Sigmoid colon (tissue), 7 donors: ENCODE results near the gene DPYSL4. TPM values are rescaled to one million over a fixed set of nuclear protein-coding genes. Genes with fewer than 3 reads are reported as not detected.
A peak's percentile ranks its signal among the peaks of the same experiment; 100 is the strongest.

ENCODE experiments used
- DNase-seq: peaks from one replicate; pipeline ENCODE4 v3.0.0-alpha.2; 2019
- H3K27ac ChIP-seq, 4 donors: fragments of 200-600 bp; sonication (generic); one replicate each; pipeline ENCODE4 v1.5.1; 2016 to 2019; ENCODE audit warnings: mild to moderate bottlenecking in 1 of 4
- H3K27me3 ChIP-seq, 3 donors: fragments of 200-600 bp; sonication (generic); one replicate each; pipeline ENCODE4 v1.5.1; 2019; ENCODE audit warnings: mild to moderate bottlenecking in 1 of 3
- H3K36me3 ChIP-seq, 4 donors: fragments of 200-600 bp; sonication (generic); one replicate each; pipeline ENCODE4 v1.5.1; 2016 to 2019
- H3K4me1 ChIP-seq, 4 donors: fragments of 200-600 bp; sonication (generic); one replicate each; pipeline ENCODE4 v1.5.1; 2017 to 2019
- H3K4me3 ChIP-seq, 4 donors: fragments of 200-600 bp; sonication (generic); one replicate each; pipeline ENCODE4 v1.5.1; 2017 to 2019; ENCODE audit warnings: mild to moderate bottlenecking in 2 of 4, moderate library complexity in 1 of 4
- H3K9me3 ChIP-seq, 4 donors: fragments of 200-600 bp in 3 of 4; sonication (generic) in 3 of 4; one replicate each; pipeline versions ENCODE4 v1.5.1 to v1.6.1; 2013 to 2019
- EP300 ChIP-seq, 4 donors: sonication (generic); formaldehyde crosslinking; IDR thresholded peaks; one replicate each; pipeline ENCODE4 v1.6.1; 2017; ENCODE audit warnings: antibody characterized with exemption in 4 of 4
- POLR2A ChIP-seq, 2 donors: fragments of 450-650 bp; IDR thresholded peaks; one replicate each; pipeline ENCODE4 v1.6.1; 2016; ENCODE audit warnings: antibody characterized with exemption in 2 of 2, mild to moderate bottlenecking in 2 of 2, moderate library complexity in 2 of 2
- POLR2AphosphoS5 ChIP-seq, 4 donors: sonication (generic); formaldehyde crosslinking; IDR thresholded peaks; one replicate each; pipeline ENCODE4 v1.6.1; 2017; ENCODE audit warnings: antibody characterized with exemption in 4 of 4
- WGBS, 2 donors: extraction: QIAGEN DNeasy Blood & Tissue Kit; methylation state at CpG; one replicate each; pipeline ENCODE4 v1.1.7; 2013; 5-methylcytosine and 5-hydroxymethylcytosine counted together
- intact Hi-C: fragments of 100-400 bp; cut with DNase I; formaldehyde crosslinking; loops from one replicate; pipeline ENCODE4 v1.15.1; 2023
- polyA plus RNA-seq, 3 donors: library from polyadenylated mRNA; stranded (reverse); fragments of 200-250 nt; gene quantifications; one replicate each; pipeline ENCODE4 v1.2.3, GENCODE V29; 2013
- total RNA-seq, 4 donors: library from RNA; depleted of rRNA; stranded (reverse); fragments of >200 nt; gene quantifications; one replicate each; pipeline ENCODE4 v1.1.0, GENCODE V29; 2016
- TF ChIP-seq, protein P1 (sequence below), 4 experiments: fragments of 450-650 bp in 3 of 4; fragments of 200-600 bp in 1 of 4; IDR thresholded peaks; one replicate each; pipeline ENCODE4 v1.5.1; 2016 to 2019; ENCODE audit warnings: antibody characterized with exemption in 4 of 4, mild to moderate bottlenecking in 3 of 4, moderate library complexity in 2 of 4
- donor health status: healthy with polysubstance abuse.
- donor health status: Bipolar disorder and iron deficiency.
- donor health status: healthy.

DPYSL4 gene
- total and polyA plus RNA-seq, 7 donors: under 0.01 to 1.9 (median 0.63) TPM; not detected in 1

DNA sequence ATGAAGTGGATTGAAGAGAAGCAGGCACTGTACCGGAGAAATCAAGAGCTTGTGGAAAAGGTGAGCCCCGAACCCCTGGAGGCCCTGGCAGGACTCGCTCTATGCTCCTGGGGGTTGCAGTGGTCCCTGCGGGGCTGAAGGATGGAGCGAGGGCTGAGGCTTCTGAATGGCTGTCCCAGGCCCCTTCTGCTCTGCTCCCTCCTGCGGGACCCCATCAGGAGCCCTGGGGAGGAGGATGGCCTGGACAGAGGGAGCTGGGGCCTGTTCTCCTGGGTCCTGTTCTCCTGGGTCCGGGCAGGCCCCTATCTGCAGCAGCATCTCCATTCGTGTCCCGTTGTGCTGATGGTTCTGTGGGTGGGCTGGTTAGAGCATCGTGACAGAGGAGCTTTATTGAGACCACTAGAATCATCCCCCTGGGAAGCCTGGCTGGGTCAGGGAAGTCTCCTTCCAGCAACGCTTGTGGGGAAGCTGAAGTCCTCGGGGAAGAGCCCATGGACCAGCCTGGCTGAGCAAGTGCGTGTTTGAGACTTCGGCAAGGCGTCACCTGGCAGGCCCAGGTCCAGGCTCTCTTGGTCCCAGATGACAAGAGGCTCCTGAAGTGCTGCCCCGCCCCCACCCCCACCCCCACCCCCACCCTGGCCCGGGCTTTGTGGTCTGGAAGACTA is 41.1 kb upstream of the DPYSL4 start:
- H3K9me3 ChIP-seq: no peaks in the 10 kb centered on the region
- no peak overlapping the region for H3K4me3 ChIP-seq
- no peak overlapping the region for H3K27ac ChIP-seq
- TF ChIP-seq POLR2A (IDR thresholded peaks at IDR 0.05) (no peak), EP300 (IDR thresholded peaks at IDR 0.05) (no peak)
- TF ChIP-seq, protein P1, sequence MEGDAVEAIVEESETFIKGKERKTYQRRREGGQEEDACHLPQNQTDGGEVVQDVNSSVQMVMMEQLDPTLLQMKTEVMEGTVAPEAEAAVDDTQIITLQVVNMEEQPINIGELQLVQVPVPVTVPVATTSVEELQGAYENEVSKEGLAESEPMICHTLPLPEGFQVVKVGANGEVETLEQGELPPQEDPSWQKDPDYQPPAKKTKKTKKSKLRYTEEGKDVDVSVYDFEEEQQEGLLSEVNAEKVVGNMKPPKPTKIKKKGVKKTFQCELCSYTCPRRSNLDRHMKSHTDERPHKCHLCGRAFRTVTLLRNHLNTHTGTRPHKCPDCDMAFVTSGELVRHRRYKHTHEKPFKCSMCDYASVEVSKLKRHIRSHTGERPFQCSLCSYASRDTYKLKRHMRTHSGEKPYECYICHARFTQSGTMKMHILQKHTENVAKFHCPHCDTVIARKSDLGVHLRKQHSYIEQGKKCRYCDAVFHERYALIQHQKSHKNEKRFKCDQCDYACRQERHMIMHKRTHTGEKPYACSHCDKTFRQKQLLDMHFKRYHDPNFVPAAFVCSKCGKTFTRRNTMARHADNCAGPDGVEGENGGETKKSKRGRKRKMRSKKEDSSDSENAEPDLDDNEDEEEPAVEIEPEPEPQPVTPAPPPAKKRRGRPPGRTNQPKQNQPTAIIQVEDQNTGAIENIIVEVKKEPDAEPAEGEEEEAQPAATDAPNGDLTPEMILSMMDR (IDR thresholded peaks at IDR 0.05): no peak
- WGBS, 2 donors: 74 to 78% methylated on average over 17 of the region's 17 CpGs
- H3K4me1 ChIP-seq: peaks cover 0 to 7% (median 3%) of the 10 kb centered on the region in 4 donors
- intact Hi-C loops: no loop called here
- peaks cover 0 to 4% (median 0%) of the 10 kb centered on the region in 4 donors for H3K36me3 ChIP-seq
- H3K27me3 ChIP-seq: no peaks in the 10 kb centered on the region
- DNase-seq: no peak

DNA sequence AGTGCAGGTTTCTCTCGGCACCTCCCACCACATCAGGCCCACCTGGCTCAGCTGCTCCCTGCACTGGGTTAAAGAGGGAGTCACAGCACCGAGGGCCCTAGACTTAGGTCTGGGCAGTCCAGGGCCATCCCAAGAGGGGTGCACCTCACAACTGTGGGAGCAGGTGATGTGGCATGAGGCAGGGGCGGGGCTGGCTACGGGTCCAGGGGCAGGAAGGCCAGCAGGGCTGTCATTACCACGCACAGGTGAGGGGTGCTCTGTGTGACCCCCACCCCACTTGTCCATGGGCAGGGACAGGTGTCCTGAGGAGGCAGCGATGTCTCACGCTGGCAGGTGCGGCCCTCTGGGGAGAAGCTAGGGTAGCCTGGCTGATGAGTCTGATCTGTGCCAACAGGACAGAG is 40.5 kb upstream of the DPYSL4 start:
- DNase-seq: no peak
- Histone ChIP-seq H3K27me3 (no peaks in the 10 kb centered on the region), H3K27ac (no peak overlapping the region), H3K4me1 (peaks cover 0 to 7% (median 3%) of the 10 kb centered on the region in 4 donors), H3K9me3 (no peaks in the 10 kb centered on the region), H3K4me3 (no peak overlapping the region), H3K36me3 (peaks cover 0 to 4% (median 0%) of the 10 kb centered on the region in 4 donors)
- no peak for TF ChIP-seq POLR2A (IDR thresholded peaks at IDR 0.05)
- no peak for TF ChIP-seq POLR2AphosphoS5 (IDR thresholded peaks at IDR 0.05)
- TF ChIP-seq, protein P1 (IDR thresholded peaks at IDR 0.05): no peak
- no peak for TF ChIP-seq EP300 (IDR thresholded peaks at IDR 0.05)
- intact Hi-C loops: no loop called here
- WGBS, 2 donors: 60 to 76% methylated on average over 8 of the region's 8 CpGs

DNA sequence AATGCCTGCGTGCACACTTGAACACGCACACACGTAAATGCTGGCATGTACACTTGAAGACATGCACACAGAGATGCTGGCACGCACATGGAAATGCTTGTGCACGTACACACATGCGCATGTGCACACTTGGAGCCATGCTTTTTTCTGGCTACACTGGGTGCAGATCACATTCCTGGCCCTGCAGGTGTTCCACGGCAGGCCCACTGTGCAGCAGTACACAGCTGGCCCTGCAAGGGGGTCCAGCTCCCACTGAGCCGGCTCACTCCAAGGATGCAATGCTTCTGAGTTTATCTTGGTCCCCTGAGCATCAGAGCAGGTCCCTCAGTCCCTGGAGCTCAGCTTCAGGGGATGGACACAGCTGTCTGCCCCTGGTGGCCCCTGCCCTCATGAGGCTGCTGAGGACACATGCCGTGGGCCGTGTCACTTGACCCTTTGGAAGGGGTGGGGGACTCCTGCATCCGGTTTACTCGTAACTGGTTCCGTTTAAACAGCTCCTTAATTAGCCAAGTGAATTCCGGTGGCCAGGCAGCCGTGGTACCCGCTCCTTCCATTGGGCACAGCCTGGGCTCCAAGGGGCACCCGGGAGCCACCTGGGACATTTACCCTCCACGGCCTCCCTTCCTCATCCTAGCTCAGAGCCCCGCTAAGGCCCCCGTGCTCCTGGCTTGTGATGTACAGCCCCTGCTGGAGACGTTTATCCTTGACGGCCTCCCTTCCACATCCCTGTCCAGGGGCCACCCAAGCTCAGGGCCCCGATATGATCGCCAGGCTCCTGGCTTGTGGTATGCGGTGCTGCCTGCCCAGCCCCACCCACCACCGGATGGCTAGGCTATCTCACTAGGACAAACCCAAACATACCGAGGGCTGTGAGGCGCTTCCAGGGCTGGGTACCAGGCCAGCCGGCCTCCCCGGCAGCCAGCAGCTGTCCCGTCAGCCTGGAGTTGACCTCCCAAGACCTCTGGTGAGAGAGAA is 39.5 kb upstream of the DPYSL4 start:
- peak; percentile 36 for DNase-seq
- TF ChIP-seq, protein P1 (IDR thresholded peaks at IDR 0.05): no peak
- TF ChIP-seq POLR2A (IDR thresholded peaks at IDR 0.05) (no peak), EP300 (IDR thresholded peaks at IDR 0.05) (no peak), POLR2AphosphoS5 (IDR thresholded peaks at IDR 0.05) (no peak)
- no peak overlapping the region for H3K27ac ChIP-seq
- no peak overlapping the region for H3K4me3 ChIP-seq
- intact Hi-C loops: no loop called here
- WGBS, 2 donors: 63 to 72% methylated on average over 31 of the region's 31 CpGs
- H3K27me3 ChIP-seq: no peaks in the 10 kb centered on the region
- H3K4me1 ChIP-seq: peaks cover 0 to 6% (median 3%) of the 10 kb centered on the region in 4 donors
- H3K36me3 ChIP-seq: peaks cover 0 to 12% (median 0%) of the 10 kb centered on the region in 4 donors
- H3K9me3 ChIP-seq: no peaks in the 10 kb centered on the region

DNA sequence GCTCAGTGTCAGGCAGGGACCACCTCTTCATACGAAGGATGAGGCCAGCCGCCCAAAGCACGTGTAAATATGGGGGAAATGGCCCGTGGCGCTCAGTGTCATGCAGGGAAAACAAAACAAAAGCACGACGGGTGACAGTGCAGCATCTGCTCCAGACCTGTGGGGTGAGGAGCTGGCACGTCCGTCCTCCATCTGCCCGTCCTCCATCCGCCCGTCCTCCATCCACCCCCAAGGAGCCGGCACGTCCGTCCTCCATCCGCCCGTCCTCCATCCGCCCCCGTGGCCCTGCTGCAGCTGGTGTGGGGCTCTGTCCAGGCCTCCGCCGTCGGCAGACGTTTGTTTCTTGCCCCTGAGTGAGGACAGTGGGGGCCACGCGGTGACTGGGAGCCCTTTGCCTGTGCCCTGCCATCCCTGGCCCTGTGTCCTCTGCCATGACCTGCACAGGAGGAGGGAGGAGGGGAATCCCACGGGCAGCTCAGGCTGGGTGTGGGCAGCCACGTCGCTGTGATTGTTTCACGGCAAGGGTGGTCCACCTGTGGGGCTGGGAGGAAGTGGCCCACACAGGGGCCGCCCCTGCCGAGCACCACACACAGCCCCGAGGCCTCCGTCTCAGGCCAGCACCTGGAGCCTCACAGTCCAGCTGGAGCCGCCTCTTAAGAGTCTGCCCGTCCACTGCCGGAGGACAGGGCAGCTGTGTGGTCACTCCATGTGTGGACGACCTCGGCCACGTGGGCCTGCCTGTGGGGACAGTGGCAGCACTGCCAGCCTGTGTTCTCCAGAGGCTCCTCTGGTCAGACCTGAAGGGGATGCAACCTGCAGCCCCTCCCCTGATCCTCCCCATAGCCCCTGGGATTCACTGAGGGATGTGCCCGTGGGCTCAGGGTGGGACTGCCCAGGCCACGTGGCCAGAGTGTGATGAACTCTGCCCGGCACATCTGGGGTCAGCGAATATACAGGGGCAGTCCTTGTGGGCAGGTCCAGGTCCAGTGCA is 38.2 kb upstream of the DPYSL4 start:
- intact Hi-C loops: no loop called here
- 81 to 86% methylated on average over 43 of the region's 43 CpGs for WGBS, 2 donors

More for the DNA sequence above, 38.2 kb upstream of the DPYSL4 start:
- Histone ChIP-seq H3K4me1 (no peaks in the 10 kb centered on the region), H3K4me3 (no peak overlapping the region), H3K9me3 (no peaks in the 10 kb centered on the region), H3K36me3 (peaks cover 0 to 12% (median 0%) of the 10 kb centered on the region in 4 donors), H3K27me3 (no peaks in the 10 kb centered on the region), H3K27ac (no peak overlapping the region)
- DNase-seq: peak; percentile 54
- TF ChIP-seq EP300 (IDR thresholded peaks at IDR 0.05): no peak
- TF ChIP-seq POLR2AphosphoS5 (IDR thresholded peaks at IDR 0.05): no peak
- no peak for TF ChIP-seq POLR2A (IDR thresholded peaks at IDR 0.05)
- TF ChIP-seq, protein P1 (IDR thresholded peaks at IDR 0.05): no peak
